ENCODE measurements around the gene PLEKHA4. TPM values are rescaled to one million over a fixed set of nuclear protein-coding genes. Genes with fewer than 3 reads are reported as not detected.
"Not testable (repeated sequence)": the region's sequence is repeated elsewhere in the genome, so short reads cannot be mapped to it uniquely, and the experiment has no call there.

Gene PLEKHA4
- total RNA-seq, 2 experiments from 2014 or later = 4.8 to 5.5 TPM

DNA sequence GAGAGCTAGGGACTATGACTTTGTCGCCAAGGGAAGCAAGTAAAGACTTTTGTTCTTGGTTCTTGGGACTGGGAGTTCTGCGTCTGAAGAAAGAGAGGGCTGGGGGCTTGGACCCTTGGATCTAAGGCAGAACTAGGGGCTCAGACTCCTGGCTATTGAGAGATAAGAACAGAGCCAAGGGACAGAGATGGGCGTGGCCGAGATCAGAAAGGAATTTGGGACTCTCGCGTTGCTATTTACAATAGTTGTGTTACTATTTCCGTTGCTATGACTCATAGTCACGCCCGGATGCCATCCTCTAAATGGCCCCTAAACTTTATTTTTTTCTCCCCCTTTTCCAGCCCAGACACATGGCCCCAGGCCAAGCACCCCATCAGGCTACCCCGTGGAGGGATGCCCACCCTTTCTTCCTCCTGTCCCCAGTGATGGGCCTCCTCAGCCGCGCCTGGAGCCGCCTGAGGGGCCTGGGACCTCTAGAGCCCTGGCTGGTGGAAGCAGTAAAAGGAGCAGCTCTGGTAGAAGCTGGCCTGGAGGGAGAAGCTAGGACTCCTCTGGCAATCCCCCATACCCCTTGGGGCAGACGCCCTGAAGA lies 4.6 kb upstream of the PLEKHA4 start:
- CTCF ChIA-PET = interaction anchor here (1.2 to 2.2 kb wide), 3 partner anchors 85 to 97 kb away, joined by 4 to 8 read pairs (median 8); no protein-coding TSS in a partner anchor
- POLR2A ChIA-PET = interaction anchor here (1.5 kb wide), 2 partner anchors 27 to 93 kb away, joined by 6 to 7 read pairs; partner anchors contain the start of genes FTL and NUCB1

DNA sequence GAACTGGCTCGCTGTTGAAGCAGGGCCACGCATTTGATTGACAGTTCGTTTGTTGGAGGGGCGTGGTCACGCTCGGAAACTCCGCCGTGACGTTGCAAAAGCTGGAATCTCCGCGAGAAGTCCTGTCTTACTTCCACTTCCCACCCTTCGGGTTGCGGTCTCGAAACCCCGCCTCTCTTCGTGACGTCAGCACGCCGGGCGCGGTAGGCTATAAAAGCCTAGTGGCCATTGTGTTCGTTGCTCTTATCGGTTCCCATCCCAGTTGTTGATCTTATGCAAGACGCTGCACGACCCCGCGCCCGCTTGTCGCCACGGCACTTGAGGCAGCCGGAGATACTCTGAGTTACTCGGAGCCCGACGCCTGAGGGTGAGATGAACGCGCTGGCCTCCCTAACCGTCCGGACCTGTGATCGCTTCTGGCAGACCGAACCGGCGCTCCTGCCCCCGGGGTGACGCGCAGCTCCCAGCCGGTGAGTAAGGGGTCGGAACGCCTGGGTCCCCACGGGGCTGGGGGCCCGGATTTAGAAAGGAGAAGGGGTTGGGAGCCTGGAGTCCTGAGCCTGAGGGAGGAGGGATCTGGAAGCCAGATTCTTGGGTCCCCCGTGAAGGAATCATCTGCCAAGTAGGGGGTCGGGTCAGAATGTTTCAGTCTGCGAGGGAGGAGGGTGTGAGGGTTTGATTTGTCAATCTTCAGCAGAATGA lies 3.9 kb upstream of the PLEKHA4 start, which contains the start of gene PPP1R15A:
Gene PPP1R15A (plus strand): TSS at position 240 of the 702 bp plus-strand sequence. CDS start 813 bp downstream, outside the sequence.
- ChIA-PET POLR2A (interaction anchor here (0.6 to 1.5 kb wide), 9 partner anchors 9 to 120 kb away, joined by 3 to 7 read pairs (median 3); partner anchors contain the start of genes FTL and NUCB1), CTCF (interaction anchor here (1.2 kb wide), 1 partner anchor 84 kb away, joined by 4 read pairs; no protein-coding TSS in a partner anchor)

DNA sequence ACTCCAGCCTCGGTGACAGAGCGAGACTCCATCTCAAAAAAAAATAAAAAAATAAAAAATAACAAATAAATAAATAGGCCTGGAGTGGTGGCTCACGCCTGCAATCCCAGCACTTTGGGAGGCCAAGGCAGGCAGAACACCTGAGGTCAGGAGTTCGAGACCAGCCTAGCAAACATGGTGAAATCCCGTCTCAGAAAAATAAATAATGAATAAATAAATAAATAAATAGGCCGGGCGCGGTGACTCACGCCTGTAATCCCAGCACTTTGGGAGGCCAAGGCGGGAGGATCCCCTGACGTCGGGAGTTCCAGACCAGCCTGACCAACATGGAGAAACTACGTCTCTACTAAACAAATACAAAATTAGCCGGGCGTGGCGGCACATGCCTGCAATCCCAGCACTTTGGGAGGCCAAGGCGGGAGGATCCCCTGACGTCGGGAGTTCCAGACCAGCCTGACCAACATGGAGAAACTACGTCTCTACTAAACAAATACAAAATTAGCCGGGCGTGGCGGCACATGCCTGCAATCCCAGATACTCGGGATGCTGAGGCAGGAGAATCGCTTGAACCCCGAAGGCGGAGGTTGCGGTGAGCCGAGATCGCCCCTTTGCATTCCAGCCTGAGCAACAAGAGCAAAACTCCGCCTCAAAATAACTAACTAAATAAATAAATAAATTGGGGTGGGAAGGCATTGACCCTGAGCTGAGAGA lies 3.2 kb upstream of the PLEKHA4 start:
- CTCF ChIA-PET = interaction anchor here (1.2 kb wide), 1 partner anchor 83 kb away, joined by 4 read pairs; no protein-coding TSS in a partner anchor
- POLR2A ChIA-PET = interaction anchor here (0.6 to 1.5 kb wide), 8 partner anchors 9 to 121 kb away, joined by 3 to 6 read pairs (median 3); partner anchors contain the start of genes FTL and NUCB1

DNA sequence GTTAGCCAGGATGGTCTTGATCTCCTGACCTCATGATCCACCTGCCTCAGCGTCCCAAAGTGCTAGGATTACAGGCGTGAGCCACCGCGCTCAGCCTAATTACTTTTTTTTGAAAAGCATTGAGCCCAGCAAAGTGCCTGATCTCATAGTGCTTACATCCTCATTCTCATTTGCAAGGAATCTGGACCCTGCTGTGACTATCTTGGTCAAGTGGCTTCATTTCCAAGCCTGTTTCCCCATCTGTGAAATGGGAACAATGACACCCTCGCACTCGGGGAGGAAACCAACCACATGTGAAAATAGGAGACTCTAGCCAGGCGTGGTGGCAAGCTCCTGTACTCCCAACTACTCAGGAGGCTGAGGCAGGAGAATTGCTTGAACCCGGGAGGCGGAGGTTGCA lies 1.6 kb upstream of the PLEKHA4 start:
- POLR2A ChIA-PET = no interaction called here
- CTCF ChIA-PET = interaction anchor here (0.7 kb wide), 1 partner anchor 333 kb away, joined by 3 read pairs; no protein-coding TSS in a partner anchor

DNA sequence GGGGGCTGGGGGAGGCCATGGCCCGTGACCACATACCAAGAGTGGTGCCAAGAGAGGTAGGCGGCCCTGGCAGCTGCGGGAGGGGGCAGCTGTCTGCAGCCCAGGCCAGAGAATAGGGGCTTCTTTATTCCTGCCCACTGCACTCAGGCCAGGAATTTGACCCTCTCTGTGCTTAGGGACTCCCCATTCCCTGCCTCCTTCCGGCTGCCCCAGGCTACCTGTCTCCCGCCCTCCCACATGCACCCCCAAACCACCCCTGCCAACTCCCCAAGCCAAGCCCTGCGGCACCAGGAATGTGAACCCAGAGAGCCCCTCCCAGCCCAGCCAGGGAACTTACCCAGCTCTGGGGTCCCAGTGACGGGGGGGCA lies 687 bp downstream of the PLEKHA4 start:
- CTCF ChIA-PET = interaction anchor here (0.6 kb wide), 1 partner anchor 12 kb away, joined by 5 read pairs; no protein-coding TSS in a partner anchor
- POLR2A ChIA-PET = interaction anchor here (0.6 kb wide), 1 partner anchor 91 kb away, joined by 3 read pairs; no protein-coding TSS in a partner anchor

DNA sequence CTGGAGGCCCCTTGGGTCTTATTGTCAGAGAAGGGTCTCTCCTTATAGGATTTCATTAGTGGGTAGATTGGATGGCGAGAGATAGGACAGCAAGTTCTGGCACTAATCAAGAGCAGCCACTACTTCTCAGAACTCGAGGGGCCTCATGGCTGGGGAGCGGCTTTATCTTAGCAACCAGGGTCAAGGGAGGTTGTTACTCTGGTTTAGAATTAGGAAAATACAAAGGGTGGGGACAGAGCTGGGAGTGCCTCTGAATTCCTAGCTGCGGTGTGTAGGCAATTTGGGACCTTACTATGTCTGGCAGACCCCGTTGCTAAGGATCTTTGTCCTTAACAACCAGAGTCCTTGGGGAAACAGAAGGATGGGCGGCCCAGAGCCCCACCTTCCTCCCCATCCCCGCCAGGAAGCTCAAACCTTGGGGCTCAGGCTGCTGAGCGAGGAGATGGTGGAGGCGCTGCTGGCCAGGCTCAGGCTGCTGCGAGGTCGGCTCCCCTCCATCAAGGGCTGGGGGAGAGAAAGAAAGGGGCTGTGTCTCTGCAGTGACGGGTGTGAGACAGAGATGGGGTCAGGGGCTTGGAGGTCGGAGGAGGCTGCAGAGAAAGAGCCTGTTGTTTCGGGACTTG lies 1.2 kb downstream of the PLEKHA4 start:
- POLR2A ChIA-PET = interaction anchor here (0.6 kb wide), 1 partner anchor 92 kb away, joined by 3 read pairs; no protein-coding TSS in a partner anchor
- CTCF ChIA-PET = no interaction called here

DNA sequence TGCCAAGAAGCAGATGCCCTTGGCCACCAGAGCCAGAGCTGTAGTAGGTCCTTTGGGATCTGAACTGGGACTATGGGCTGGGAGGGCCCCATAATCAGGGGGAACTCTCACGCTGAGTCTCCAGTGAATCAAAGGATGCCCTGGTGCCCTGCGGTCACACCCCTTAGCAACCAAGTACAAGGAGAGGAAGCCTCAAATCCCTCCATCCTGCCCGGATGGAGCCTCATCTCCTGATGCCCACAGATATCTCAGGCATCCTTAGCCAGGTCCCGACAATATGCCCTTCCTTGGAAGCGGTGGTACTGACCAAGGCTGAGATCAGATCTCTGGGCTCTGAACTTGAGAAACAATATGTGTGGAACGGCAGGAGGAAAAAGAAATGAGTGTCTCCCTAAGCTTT lies 1.7 kb downstream of the PLEKHA4 start:
- ChIA-PET POLR2A (no interaction called here), CTCF (no interaction called here)

DNA sequence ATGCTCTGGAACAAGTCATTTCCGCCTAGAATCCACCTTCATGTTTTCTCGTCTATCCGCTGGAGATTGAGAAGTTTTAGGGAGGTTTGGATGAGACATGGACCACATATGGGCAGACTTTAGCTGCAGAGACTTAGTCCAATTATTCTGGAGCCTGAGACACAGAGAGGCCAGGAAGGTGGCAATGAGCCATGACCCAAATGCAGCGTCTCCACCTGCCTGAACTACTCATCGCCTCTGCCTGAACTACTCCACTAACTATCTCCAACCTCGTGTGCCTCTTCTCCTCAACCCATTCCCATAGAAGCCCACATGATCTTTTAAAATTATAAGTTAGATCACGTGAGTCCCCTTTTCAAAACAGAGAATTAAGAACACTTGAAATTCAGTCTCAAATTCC lies 5.6 kb downstream of the PLEKHA4 start:
- ChIA-PET POLR2A (no interaction called here), CTCF (interaction anchor here (0.6 to 1.0 kb wide), 2 partner anchors 16 to 77 kb away, joined by 3 to 4 read pairs; no protein-coding TSS in a partner anchor)

DNA sequence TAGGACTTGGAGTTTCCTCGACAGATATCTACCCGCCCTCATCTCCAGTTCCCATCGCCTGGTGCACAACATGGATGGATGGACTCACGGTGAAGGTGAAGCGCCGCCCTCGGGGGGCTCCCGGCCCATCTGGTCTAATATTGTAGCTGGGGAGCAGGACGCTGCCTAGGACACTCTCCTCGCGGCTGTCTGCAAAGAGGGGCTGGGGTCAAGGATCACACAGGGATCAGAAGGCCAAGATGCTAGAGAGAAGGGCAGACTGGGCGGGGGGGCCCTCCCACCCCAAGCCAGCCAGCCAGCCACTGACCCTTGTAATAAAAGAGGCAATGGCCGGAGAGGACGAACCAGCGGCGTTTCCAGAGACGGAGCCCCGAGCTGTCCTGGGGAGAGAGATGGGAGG lies 7.1 kb downstream of the PLEKHA4 start:
- ChIA-PET CTCF (no interaction called here), POLR2A (no interaction called here)

DNA sequence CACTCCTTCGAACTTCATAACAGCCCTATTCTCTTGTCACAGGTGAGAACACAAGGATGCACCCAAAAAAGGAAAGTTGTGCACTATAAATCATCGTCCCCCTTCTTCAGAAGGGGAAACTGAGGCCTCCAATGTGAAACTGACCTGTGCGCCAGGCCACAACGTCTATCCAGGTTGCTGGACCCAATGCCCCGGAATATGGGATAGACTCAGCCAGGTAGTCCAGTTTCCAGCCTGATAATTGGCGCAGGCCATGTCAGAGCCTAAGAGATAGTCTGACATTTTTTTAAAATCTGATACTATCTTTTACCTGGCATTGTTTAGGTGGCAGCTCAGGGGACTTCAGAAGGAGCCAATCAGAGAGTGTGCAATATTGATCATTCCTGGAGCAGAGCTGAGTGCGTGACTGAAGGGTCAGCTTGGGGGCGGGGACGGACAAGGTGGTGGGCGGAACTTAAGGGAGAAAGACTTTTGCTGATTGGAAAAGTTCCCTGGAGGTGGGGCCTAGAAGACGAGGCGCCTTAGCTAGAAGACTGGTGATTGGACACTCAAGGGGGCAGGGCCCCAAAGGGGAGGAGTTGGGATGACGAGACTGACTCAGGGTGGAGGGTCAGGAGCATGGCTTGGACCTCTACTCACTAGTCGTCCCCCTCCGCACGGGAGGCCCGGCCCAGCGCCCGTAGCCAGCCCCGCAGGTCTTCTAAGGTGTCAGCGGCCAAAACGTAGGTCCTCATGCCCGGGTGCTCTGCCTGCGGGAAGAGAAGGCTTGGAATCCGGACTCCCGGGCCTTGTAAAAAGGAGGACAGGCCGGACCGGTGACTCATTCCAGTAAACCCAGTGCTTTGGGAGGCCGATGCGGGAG lies 8.5 kb downstream of the PLEKHA4 start:
- ChIA-PET POLR2A (no interaction called here), CTCF (no interaction called here)

DNA sequence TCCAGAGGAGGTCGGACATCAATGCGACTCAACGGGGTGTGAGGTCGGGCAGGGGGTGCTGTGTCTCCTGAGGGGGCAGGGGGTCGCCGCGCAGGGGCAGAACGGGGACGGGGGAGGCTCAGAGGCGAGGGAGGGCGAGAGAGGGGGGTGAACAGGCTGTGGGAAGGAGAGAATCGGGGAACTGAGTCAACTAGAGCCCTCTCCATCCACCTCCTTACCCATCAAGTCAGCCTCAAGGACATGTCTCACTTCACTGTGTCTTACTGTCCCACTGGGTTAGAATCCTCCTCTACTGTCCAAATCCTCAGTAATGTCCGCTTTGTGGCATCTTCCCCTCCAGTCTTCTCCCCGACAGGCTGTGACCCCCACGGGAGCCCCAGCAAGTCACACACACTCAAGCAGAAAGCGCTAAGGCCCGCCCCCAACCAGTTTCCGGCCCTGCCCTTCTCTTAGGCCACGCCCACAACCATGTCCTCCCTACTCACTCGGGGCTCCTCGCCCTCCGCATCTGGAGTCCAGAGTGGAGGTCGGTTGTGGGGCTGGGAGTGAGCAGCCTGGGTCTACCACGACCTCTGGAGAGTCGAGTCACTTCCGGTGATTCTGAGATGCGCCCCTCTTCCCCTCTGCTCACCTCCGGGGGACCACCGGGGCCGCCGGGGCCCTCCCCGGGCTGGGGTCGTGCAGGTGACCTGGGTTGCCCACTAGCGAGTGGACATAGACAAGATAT lies 9.3 kb downstream of the PLEKHA4 start:
- ChIA-PET CTCF (interaction anchor here (0.7 kb wide), 1 partner anchor 41 kb away, joined by 4 read pairs; the partner anchor contains the start of gene NUCB1), POLR2A (interaction anchor here (0.6 kb wide), 1 partner anchor 100 kb away, joined by 3 read pairs; no protein-coding TSS in a partner anchor)

DNA sequence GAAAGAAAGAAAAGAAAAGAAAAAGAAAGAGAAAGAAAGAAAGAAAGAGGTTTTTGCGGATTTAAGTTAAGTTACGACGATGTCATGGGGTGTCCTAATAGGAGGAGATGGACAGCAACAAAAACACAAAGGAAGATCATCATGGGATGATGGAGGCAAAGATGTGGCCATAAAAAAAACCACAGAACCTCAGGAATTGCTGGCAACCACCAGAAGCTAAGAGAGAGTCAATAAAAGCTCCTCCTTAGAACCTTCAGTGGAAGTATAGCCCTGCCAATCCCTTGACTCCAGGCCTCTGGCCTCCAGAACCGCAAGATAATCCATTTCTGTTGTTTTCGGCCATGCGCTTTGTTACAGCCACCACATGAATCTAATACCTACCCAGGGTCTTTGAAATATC lies 11.5 kb downstream of the PLEKHA4 start:
- ChIA-PET POLR2A (no interaction called here), CTCF (interaction anchor here (0.7 to 1.2 kb wide), 2 partner anchors 23 to 62 kb away, joined by 3 to 4 read pairs; no protein-coding TSS in a partner anchor)

DNA sequence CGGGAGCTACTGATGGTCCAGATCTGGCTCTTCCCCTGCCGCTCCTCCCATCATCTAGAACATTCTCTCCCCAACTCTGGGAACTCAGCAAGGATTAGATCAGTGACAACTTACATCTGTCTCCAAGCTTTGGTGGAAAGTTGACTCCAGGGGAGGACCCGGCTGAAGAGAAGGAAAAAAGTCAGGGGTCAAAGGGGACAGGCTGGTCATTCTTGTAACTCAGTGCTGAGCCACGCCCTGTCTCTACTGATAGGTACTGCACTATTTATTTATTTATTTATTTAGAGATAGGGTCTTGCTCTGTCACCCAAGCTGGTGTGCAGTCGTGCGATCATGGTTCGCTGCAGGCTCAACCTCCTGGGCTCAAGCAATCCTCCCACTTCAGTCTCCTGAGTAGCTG lies 14.3 kb downstream of the PLEKHA4 start:
- POLR2A ChIA-PET = no interaction called here
- CTCF ChIA-PET = interaction anchor here (0.7 kb wide), 1 partner anchor 10 kb away, joined by 7 read pairs; no protein-coding TSS in a partner anchor

DNA sequence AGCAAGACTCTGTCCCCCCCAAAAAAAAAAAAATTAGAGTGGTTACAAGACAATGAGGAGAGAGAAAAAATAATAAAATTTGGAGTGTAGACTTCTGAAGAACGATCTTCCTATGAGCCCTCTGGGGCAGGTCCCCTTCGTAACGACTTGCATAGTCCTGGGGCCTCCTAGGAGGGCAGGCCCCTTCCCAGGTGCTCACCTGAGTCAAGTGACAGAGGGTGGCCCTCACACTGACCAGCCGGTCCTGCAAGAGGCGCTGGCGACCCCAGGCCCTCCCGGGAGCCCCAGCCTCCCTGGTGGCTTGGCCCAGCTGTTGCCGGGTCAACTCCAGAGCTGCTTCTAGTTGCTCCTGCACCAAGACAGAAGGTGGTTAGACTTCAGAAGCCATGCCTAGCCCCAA lies 14.9 kb downstream of the PLEKHA4 start:
- POLR2A ChIA-PET = no interaction called here
- CTCF ChIA-PET = interaction anchor here (0.6 kb wide), 1 partner anchor 74 kb away, joined by 4 read pairs; no protein-coding TSS in a partner anchor

DNA sequence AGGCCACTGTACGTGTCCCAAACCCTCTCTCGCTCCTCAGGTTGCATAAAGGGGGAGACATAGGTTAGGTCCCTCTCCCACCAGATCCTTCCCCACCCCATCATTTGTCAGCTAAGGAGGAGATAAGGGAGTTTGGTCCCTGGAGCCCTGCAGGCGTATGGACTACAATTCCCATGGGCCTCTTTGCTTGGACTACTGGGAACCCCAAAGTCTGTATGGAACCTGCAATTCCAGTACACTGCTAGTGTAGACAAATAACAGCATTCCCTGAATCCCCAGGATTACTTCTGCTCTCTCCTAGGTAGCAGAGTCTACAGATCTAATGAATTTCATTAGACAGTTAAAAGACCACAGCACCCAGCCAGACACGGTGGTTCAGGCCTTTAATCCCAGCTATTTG lies 16.1 kb downstream of the PLEKHA4 start:
- ChIA-PET CTCF (interaction anchor here (0.6 to 1.3 kb wide), 4 partner anchors 10 to 157 kb away, joined by 3 to 6 read pairs (median 4); no protein-coding TSS in a partner anchor), POLR2A (interaction anchor here (0.6 kb wide), 1 partner anchor 221 kb away, joined by 3 read pairs; no protein-coding TSS in a partner anchor)

DNA sequence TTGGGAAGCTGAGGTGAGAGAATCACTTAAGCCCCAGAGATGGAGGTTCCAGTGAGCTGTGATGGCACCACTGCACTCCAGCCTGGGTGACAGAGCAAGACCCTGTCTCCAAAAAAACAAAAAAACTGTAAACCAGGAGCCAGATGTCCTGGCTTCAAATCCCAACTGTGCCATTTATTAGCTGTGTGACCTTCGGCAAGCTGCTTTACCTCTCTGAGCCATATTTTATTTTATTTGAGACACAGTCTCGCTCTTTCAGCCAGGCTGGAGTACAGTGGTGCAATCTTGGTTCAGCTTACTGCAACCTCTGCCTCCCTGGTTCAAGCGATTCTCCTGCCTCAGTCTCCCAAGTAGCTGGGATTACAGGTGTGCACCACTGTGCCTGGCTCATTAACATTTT lies 21.8 kb downstream of the PLEKHA4 start:
- POLR2A ChIA-PET = not testable (repeated sequence)
- CTCF ChIA-PET = interaction anchor here (0.8 to 1.5 kb wide), 2 partner anchors 34 to 359 kb away, joined by 3 read pairs; no protein-coding TSS in a partner anchor

DNA sequence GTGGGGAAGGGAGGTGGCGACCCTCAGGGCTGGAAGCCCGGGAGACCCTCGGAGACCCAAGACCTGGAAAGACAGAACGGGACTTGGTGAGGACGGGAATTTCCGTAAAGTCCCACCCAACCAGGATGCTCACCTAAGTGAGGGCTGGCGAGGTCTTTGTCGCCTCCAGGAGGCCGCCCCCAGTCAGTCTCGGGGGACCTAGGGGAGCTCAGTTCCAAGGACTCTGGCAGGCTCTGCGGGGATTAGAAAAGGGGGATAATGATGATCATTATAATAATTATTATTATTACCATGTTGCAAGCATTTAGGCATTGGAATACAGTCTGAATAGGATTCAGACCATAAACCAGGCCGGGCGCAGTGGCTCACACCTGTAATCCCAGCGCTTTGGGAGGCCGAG lies 23.0 kb downstream of the PLEKHA4 start:
- ChIA-PET POLR2A (no interaction called here), CTCF (interaction anchor here (0.7 to 6.8 kb wide), 5 partner anchors 48 to 481 kb away, joined by 3 to 93 read pairs (median 5); no protein-coding TSS in a partner anchor)

Measured in activated CD8-positive, alpha-beta memory T cell treated with anti-CD3 and anti-CD28 coated beads for 36 hours (primary cell).